ENCODE data around the gene PPP1R1B.

Gene PPP1R1B

DNA sequence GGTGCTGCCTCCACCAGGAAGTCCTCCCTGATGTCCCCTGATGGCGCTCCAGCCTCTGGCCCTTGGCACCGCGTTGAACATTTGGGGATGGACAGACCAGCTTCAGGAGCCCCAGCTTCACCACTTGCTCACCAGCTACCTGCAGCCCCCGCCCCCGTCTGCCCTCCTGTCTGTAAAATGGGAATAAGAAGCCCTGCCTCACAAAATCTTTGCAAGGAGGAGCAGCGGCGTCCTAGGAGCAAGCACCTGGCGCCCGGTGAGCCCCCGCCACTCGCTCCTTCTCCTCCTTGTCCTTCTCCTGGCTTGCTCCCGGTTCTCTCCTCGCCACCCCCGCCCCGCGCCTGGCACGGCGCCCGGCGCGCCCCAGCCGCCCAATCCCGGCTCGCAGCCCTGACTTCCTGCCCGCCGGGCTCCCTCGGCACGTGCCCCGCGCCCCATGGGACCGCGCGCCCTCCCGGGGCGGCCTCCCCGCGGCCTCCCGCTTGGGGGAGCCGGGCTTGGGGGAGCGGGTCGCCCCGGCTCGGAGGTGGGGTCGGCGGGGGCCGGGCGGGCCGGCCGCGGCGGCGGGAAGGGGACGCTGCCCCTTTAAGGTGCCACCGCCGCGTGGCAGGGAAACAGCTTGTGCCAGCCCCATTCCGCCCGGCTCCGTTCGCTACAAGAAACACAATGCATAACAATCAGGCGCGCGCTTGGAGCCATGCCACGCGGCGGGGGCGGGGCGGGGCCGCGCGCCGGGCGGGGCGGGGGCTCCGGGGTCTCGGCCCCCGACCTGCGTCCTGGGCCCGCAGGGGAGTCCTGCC, 9.1 kb upstream of the PPP1R1B start:
- DNase-seq, result peak; percentile 70 to 71

GRCh38 chr17:39618246-39618913, 8.4 kb upstream of the PPP1R1B start:
- no peak for DNase-seq

- no peak for DNase-seq
Observed at GRCh38 chr17:39618956-39619785, 7.6 kb upstream of the PPP1R1B start.

DNA sequence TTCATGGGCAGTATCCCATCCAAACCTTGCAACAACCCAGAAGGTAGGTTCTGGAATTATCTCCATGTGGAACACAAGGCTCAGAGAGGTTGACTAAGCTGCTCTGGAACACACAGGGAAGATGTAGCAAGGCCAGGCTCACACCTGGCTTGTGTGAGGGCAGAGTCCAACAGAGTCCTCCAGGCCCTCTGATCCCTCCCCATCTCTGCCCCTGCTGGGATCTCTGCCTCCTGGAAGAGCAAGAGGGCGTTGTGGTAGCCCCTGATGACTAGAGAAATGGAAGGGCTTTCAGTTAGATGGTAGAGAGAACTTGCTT, 7.0 kb upstream of the PPP1R1B start:
- DNase-seq, result no peak

DNA sequence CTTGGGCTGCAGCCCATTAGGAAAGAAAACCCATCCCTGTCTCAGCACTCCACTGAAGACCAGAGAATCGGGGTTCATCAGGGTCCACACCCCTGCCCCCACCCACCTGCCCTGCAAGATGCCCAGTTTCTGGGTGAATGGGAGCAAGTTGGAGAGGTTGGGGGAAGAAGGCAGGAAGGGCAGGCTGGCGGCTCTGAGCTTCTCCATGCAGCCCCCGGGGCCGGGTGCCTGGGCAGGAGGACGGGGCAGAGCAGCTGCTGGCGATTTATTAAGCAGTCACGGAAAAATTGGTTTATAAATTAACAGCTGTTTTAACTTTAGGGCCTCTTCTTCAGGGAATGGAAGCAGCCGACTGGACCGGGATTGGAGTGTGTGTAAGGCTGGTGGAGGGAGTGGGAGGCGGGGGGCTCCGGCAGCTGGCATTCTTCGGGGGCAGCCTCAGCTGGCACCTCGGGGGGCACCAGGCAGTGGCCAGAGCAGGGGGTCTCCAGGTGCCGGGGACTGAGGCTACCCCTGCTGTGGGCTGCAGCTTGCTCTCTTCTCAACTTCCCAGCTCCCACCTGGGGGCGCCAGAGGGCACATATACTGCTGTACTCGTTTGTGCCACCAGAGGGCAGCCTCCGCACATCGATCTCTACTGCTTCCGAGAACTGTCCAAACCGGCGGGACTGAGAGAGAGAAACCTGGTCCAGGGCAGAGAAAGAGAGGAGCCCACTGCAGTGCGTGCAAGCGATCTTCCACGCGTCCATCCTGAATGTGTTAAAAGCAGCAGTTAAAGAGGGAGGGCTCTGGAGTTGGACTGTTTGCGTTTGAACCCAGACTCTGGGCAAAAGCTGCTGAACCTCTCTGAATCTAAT, 5.0 kb upstream of the PPP1R1B start:
- peak; percentile 97 to 99 for DNase-seq

DNA sequence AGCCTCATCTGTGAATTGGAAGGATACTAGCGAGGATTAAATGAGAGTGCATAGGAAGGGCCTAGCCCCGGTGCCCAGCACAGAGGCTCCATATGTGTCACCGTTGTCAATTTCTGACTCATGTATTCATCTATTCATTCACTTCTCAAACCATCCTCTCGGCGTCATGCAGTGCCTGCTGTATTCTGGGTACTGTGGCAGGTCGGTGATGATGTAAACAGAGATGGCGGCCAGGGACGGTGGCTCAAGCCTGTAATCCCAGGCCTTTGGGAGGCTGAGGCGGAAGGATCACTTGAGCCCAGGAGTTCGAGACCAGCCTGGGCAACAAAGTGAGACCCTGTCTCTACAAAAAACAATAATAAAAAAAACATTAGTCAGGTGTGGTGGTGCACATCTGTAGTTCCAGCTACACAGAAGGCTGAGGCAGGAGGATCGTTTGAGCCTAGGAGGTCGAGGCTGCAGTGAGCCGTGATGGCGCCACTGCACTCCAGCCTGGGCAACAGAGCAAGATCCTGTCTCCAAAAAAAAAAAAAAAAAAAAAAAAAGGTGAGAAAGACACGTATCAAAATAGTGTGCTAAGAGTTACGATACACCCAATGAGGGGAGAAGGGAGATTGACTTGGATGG, 4.3 kb upstream of the PPP1R1B start:
- DNase-seq, result peak; percentile 69 to 70

- DNase-seq, result peak; percentile 95 to 96
Observed at GRCh38 chr17:39623356-39623950, 3.3 kb upstream of the PPP1R1B start.

DNA sequence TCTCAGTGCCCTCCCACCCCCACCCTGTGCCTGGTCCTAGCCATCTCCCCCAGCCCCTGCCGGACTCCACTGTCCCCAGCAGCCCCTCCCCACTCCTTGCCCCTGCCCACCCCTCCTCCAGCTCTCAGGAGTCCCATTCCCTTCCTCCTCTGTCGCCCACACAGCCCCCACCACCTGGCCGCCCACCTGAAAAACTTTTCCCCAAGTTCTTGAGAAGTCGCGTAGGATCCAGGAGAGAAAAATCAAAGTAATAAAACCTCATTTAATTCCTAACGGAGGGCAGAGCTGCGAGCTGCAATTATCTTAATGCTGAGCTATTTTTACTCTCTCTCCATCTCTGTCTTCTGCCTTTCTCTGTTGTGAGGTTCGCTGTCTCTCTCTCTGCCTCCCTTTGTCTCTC, 2.4 kb upstream of the PPP1R1B start:
- no peak for DNase-seq

- DNase-seq, result no peak
Observed at GRCh38 chr17:39625198-39625785, 1.5 kb upstream of the PPP1R1B start.

DNA sequence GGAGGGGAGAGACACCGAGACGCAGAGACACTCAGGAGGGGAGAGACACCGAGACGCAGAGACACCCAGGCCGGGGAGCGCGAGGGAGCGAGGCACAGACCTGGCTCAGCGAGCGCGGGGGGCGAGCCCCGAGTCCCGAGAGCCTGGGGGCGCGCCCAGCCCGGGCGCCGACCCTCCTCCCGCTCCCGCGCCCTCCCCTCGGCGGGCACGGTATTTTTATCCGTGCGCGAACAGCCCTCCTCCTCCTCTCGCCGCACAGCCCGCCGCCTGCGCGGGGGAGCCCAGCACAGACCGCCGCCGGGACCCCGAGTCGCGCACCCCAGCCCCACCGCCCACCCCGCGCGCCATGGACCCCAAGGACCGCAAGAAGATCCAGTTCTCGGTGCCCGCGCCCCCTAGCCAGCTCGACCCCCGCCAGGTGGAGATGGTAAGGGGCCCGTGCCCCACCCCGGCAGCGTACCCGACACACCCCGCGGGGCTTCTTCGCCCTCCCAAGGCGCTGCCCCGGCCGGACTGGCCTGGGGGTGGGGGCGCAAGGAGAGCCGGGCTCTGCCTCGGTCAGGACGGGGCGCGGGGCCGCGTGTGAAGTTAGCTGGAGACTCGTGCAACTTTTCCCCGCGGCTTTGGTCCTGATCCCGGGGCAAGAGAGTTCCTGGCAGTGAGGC, 427 bp downstream of the PPP1R1B start:
- no peak for DNase-seq

- no peak for DNase-seq
Observed at GRCh38 chr17:39627712-39628516, 1.2 kb downstream of the PPP1R1B start.

DNA sequence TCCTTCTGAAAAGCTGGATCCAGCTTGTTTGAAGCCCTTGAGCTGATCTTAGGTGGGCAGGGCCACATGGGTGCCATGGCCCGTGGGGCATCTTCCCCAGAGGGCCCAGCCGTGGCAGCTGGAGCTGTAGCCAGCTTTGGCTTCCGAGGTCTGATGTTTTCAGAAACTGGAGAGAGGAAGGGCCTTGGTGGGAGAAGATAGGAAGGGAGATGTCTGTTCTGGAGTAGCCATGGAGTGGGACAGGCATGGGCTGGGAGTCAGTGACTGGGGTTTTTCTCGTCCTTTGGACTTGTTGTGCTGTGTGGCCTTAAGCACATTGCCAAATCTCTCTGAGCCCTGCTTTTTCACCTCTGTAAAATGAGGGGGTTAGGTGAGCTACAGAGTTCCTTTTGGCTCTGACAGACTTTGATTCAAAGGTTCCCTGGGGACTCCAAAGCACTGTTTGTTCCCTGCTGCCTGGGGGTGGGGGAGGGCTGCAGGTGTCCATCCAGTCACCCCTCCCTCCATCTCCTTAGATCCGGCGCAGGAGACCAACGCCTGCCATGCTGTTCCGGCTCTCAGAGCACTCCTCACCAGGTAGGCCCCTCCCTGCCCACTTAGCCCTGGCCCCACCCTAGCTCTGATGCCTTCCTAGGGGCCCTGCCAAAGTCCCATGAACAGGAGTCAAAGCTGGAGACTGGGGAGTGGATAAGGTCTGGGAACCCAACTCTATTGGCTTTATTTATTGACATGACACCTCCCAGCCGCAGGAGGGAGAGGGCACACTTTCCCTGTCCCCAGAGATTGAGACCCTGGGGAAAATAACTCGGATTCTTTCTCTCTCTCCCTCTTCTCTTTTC, 2.1 kb downstream of the PPP1R1B start:
- no peak for DNase-seq

DNA sequence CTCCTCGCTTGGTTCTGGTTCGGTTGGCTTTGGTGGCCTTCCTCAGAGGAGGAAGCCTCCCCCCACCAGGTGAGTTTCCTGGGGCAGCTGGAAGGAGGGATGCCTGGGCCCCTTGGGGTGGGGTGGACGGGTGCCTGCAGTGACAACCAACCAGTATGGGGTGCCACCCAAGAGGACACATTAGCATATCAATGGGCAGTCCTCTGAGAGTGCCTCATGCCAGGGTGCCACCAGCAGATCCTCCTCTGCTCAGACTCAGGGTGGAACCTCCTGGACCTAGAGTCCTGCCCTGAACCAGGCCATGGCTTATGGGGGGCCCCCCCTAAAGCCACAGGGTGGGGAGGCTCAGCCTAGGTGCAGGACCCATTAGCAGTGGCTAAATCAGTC, 2.7 kb downstream of the PPP1R1B start:
- DNase-seq, result no peak

- DNase-seq, result no peak
Observed at GRCh38 chr17:39629898-39630297, 3.1 kb downstream of the PPP1R1B start.

GRCh38 chr17:39631403-39631802, 4.7 kb downstream of the PPP1R1B start:
- no peak for DNase-seq

DNA sequence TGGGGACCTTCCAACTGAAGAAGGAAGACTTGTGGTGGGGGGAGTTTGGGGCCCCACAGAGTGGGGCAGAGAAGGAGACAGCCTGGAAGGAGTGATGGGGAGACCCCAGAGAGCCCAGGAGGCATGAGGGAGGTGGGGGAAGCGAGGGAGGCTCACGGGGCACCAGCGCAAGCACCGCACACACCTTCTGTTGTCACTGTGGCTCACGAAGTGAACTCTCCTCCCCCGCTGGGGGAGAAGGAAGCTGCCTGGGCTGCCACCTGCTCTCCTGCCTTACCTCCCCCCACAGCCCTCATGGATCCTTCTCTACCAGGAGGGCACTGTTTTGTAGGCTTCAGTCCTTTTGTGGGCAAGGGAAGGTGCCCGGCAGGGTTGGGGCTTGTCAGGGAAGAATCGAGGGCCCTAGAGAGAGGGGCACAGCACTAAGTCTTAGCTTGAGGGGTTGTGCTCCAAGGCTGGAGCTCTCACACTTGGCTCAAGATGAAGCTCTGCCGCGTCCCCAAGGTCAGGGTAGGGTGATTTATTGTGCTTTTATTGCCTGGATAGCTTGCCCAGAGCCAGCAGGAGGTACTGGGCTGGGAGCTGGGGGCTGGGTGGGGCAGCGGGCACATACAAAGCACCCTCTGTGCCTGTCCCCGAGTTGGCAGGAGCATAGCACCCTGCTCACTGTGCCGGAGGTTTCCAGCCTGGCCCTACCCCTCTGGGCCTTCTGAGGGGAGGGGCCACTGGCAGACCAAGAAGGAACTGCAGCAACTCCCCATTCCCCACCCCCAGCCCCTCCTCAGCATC, 5.6 kb downstream of the PPP1R1B start:
- DNase-seq, result no peak

DNA sequence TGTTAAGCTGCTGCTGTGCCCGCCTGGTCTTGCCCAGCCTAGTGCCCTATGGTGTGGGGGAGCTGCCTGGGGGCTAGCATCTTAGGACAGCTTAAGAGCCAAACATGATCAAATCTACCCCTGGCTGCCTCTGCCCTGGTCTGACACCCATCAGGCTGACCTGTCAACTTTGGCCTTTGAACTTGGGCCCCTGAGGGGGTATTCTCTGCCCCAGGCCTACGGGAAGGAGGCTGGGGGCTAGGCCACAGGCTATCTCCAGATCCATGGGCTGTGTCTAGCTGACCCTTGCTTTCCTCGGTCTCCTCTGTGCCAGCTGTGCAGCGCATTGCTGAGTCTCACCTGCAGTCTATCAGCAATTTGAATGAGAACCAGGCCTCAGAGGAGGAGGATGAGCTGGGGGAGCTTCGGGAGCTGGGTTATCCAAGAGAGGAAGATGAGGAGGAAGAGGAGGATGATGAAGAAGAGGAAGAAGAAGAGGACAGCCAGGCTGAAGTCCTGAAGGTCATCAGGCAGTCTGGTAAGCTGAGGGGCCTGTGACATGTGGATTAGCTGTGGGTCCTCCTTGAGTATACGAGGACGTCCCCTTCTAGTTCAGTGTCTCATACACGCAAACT, 6.9 kb downstream of the PPP1R1B start:
- DNase-seq, result no peak

- peak in 1 of 2 experiments; percentile 43 for DNase-seq
Observed at GRCh38 chr17:39634384-39634871, 7.7 kb downstream of the PPP1R1B start.
